H1 (cell line): Measurements from ENCODE around the gene GCK. TPM values are rescaled to one million over a fixed set of nuclear protein-coding genes. Genes with fewer than 3 reads are reported as not detected.

Experiments
- CTCF ChIA-PET: fragments of 300-600 bp; sonication (Branson Sonifier 250); formaldehyde crosslinking; loops from one replicate; lab custom pipeline; 2021; ENCODE audit not compliant: partially characterized antibody; lab: Charles Lee
- POLR2A ChIA-PET: fragments of 300-600 bp; sonication (Branson Sonifier 250); formaldehyde crosslinking; loops from one replicate; lab custom pipeline; 2021; ENCODE audit warnings: inconsistent platforms; ENCODE audit not compliant: partially characterized antibody; lab: Charles Lee
- DNase-seq, 2 experiments: peaks; one replicate each; pipeline versions ENCODE4 v3.0.0 to v3.0.0-alpha.2; 2010 to 2022; ENCODE audit warnings: low spot score in 2 of 2, low read depth in 1 of 2, mixed read lengths in 1 of 2
- FAIRE-seq: peaks from 2 replicates; lab custom pipeline; 2011; peaks lifted over from hg19 to GRCh38; lab: Jason Lieb, UNC
- H2AFZ ChIP-seq: 2 replicates; pipeline ENCODE4 v1.8.1; 2012; ENCODE audit warnings: low read length, inconsistent platforms
- H2AK5ac ChIP-seq: 2 replicates; pipeline ENCODE4 v1.6.1; 2013; ENCODE audit warnings: low read depth, low read length
- H2BK120ac ChIP-seq: replicated peaks from 2 replicates; pipeline ENCODE3; 2013; ENCODE audit warnings: low read depth, low read length, inconsistent platforms
- H2BK12ac ChIP-seq: 2 replicates; pipeline ENCODE4 v1.6.1; 2013; ENCODE audit warnings: low read depth, low read length
- H2BK15ac ChIP-seq: 2 replicates; pipeline ENCODE4 v1.6.1; 2013; ENCODE audit warnings: low read length
- H2BK20ac ChIP-seq: 2 replicates; pipeline ENCODE4 v1.6.1; 2013; ENCODE audit warnings: low read length
- H2BK5ac ChIP-seq: 2 replicates; pipeline ENCODE4 v1.6.1; 2013; ENCODE audit warnings: low read depth, low read length
- H3K14ac ChIP-seq: 2 replicates; pipeline ENCODE4 v1.6.1; 2013; ENCODE audit warnings: inconsistent platforms; ENCODE audit not compliant: insufficient read length
- H3K18ac ChIP-seq: 2 replicates; pipeline ENCODE4 v1.6.1; 2013; ENCODE audit warnings: low read length; ENCODE audit errors: extremely low read depth
- H3K23ac ChIP-seq: 2 replicates; pipeline ENCODE4 v1.6.1; 2013; ENCODE audit warnings: inconsistent platforms; ENCODE audit not compliant: insufficient read length
- H3K23me2 ChIP-seq: 2 replicates; pipeline ENCODE4 v1.6.1; 2013; ENCODE audit warnings: low read depth, low read length
- H3K27ac ChIP-seq: 2 replicates; pipeline ENCODE4 v1.6.1; 2011; ENCODE audit warnings: low read depth, low read length, inconsistent platforms
- H3K27me3 ChIP-seq, 4 experiments: replicated peaks in 1 of 4; 1 replicate in 1 of 4; 2 replicates in 3 of 4; pipeline versions ENCODE4 v1.6.1 to v1.8.1; 2011 to 2013; ENCODE audit warnings: low read length in 3 of 4, mild to moderate bottlenecking in 3 of 4, inconsistent platforms in 2 of 4, mixed read lengths in 2 of 4, moderate library complexity in 1 of 4; ENCODE audit not compliant: control insufficient read depth in 3 of 4, insufficient read depth in 3 of 4; ENCODE audit errors: extremely low read depth in 1 of 4
- H3K36me3 ChIP-seq, 4 experiments: 2 replicates each; pipeline versions ENCODE4 v1.6.1 to v1.8.1; 2011 to 2013; ENCODE audit warnings: mild to moderate bottlenecking in 4 of 4, low read length in 3 of 4, moderate library complexity in 2 of 4, control low read depth in 1 of 4, inconsistent platforms in 1 of 4; ENCODE audit not compliant: insufficient read depth in 4 of 4, control insufficient read depth in 2 of 4
- H3K4ac ChIP-seq: replicated peaks from 2 replicates; pipeline ENCODE3; 2013; ENCODE audit warnings: low read length, low read depth, mixed read lengths, inconsistent platforms; ENCODE audit not compliant: insufficient read length
- H3K4me1 ChIP-seq, 4 experiments: replicated peaks in 1 of 4; 1 replicate in 1 of 4; 2 replicates in 3 of 4; pipeline versions ENCODE4 v1.6.1 to v1.8.1; 2011 to 2013; ENCODE audit warnings: low read length in 3 of 4, inconsistent platforms in 2 of 4, mixed read lengths in 1 of 4; ENCODE audit not compliant: insufficient read depth in 4 of 4, control insufficient read depth in 3 of 4
- H3K4me2 ChIP-seq, 2 experiments: 2 replicates each; pipeline versions ENCODE4 v1.6.1 to v1.8.1; 2011 to 2013; ENCODE audit warnings: low read depth in 2 of 2, low read length in 2 of 2, control low read depth in 1 of 2, inconsistent platforms in 1 of 2, mild to moderate bottlenecking in 1 of 2; ENCODE audit not compliant: insufficient read depth in 1 of 2
- H3K4me3 ChIP-seq, 4 experiments: fragments of 200-600, 300-600 bp in 1 of 4; sonication (generic), shearing (Covaris generic), sonication (Bioruptor Twin) in 1 of 4; 2 replicates each; pipeline versions ENCODE4 v1.5.1 to v1.8.1; 2011 to 2016; ENCODE audit warnings: low read length in 4 of 4, low read depth in 3 of 4, control low read depth in 2 of 4, inconsistent platforms in 2 of 4, mild to moderate bottlenecking in 2 of 4, mixed read lengths in 1 of 4, moderate library complexity in 1 of 4; ENCODE audit not compliant: insufficient read depth in 2 of 4; ENCODE audit errors: extremely low read depth in 1 of 4
- H3K56ac ChIP-seq: replicated peaks from 2 replicates; pipeline ENCODE3; 2013; ENCODE audit warnings: low read depth, mild to moderate bottlenecking, mixed read lengths, low read length, inconsistent platforms; ENCODE audit not compliant: insufficient read length
- H3K79me1 ChIP-seq: 2 replicates; pipeline ENCODE4 v1.6.1; 2013; ENCODE audit warnings: low read depth, low read length, control low read depth
- H3K79me2 ChIP-seq, 2 experiments: 2 replicates each; pipeline versions ENCODE4 v1.6.1 to v1.8.1; 2012 to 2013; ENCODE audit warnings: low read length in 2 of 2, mild to moderate bottlenecking in 2 of 2, inconsistent platforms in 1 of 2; ENCODE audit not compliant: insufficient read depth in 2 of 2, control insufficient read depth in 1 of 2
- H3K9ac ChIP-seq, 4 experiments: replicated peaks in 1 of 4; 1 replicate in 1 of 4; 2 replicates in 3 of 4; pipeline versions ENCODE4 v1.6.1 to v1.8.1; 2011 to 2013; ENCODE audit warnings: low read depth in 3 of 4, low read length in 3 of 4, control low read depth in 2 of 4, mild to moderate bottlenecking in 2 of 4, moderate library complexity in 2 of 4, inconsistent platforms in 1 of 4; ENCODE audit errors: extremely low read depth in 1 of 4
- H3K9me3 ChIP-seq, 2 experiments: 2 replicates each; pipeline versions ENCODE4 v1.6.1 to v1.8.1; 2012 to 2013; ENCODE audit warnings: mild to moderate bottlenecking in 2 of 2, moderate library complexity in 2 of 2, control low read depth in 1 of 2, inconsistent platforms in 1 of 2, low read depth in 1 of 2, low read length in 1 of 2, mixed read lengths in 1 of 2; ENCODE audit not compliant: insufficient read depth in 2 of 2
- H4K20me1 ChIP-seq, 2 experiments: replicated peaks in 1 of 2; 2 replicates each; pipeline versions ENCODE3 to v1.8.1; 2011 to 2013; ENCODE audit warnings: inconsistent platforms in 2 of 2, low read length in 2 of 2, mild to moderate bottlenecking in 1 of 2; ENCODE audit not compliant: insufficient read depth in 2 of 2, control insufficient read depth in 1 of 2
- H4K5ac ChIP-seq: 2 replicates; pipeline ENCODE4 v1.6.1; 2013; ENCODE audit warnings: low read length, low read depth, mixed read lengths, inconsistent platforms; ENCODE audit not compliant: insufficient read length
- H4K8ac ChIP-seq: 2 replicates; pipeline ENCODE4 v1.8.0; 2013; ENCODE audit warnings: mild to moderate bottlenecking, moderate library complexity, low read length, inconsistent platforms; ENCODE audit not compliant: insufficient read depth; ENCODE audit errors: extremely low read depth
- H4K91ac ChIP-seq: replicated peaks from 2 replicates; pipeline ENCODE3; 2013; ENCODE audit warnings: low read length, mixed read lengths, inconsistent platforms; ENCODE audit not compliant: insufficient read length
- CBX5 ChIP-seq: fragments of 300-800, 300-1000 bp; sonication (generic); IDR thresholded peaks from 2 replicates; pipeline ENCODE4 v1.7.1; 2016; ENCODE audit warnings: antibody characterized with exemption, low read length, low read depth
- CEBPB ChIP-seq: IDR thresholded peaks from 2 replicates; pipeline ENCODE4 v1.6.1; 2012; ENCODE audit warnings: low read depth, low read length
- CHD1 ChIP-seq: IDR thresholded peaks from 2 replicates; pipeline ENCODE4 v1.6.1; 2012; ENCODE audit warnings: low read depth, low read length, improper control_type of control experiment
- CREB1 ChIP-seq: IDR thresholded peaks from 2 replicates; pipeline ENCODE4 v1.6.1; 2012; ENCODE audit warnings: inconsistent platforms
- E2F6 ChIP-seq: IDR thresholded peaks from 2 replicates; pipeline ENCODE4 v1.6.1; 2012; ENCODE audit warnings: inconsistent platforms
- POLR2A ChIP-seq, 2 experiments: IDR thresholded peaks; 1 replicate in 1 of 2; 2 replicates in 1 of 2; pipeline ENCODE4 v1.6.1; 2011; ENCODE audit warnings: low read depth in 2 of 2, low read length in 2 of 2, mild to moderate bottlenecking in 2 of 2; ENCODE audit errors: control extremely low read depth in 1 of 2
- POLR2AphosphoS5 ChIP-seq: IDR thresholded peaks from 2 replicates; pipeline ENCODE4 v1.6.1; 2011; ENCODE audit warnings: low read depth, low read length
- WGBS, 2 experiments: shearing (Covaris generic) in 1 of 2; methylation state at CpG; one replicate each; pipeline versions ENCODE4 v1.1.6 to v1.1.7; 2013 to 2015; ENCODE audit warnings: low lambda C conversion rate in 2 of 2, mixed read lengths in 2 of 2, inconsistent platforms in 1 of 2, low coverage in 1 of 2, missing lambda C conversion rate in 1 of 2; ENCODE audit not compliant: insufficient replicate concordance in 2 of 2, insufficient coverage in 1 of 2, insufficient read length in 1 of 2; ENCODE audit errors: extremely low coverage in 1 of 2, missing lambda C conversion rate in 1 of 2; 5-methylcytosine and 5-hydroxymethylcytosine counted together
- polyA plus RNA-seq, 7 experiments: library from polyadenylated mRNA; depleted of rRNA in 3 of 7; stranded (reverse) in 5 of 7; unstranded in 2 of 7; fragments of >200 nt in 5 of 7; fragments of 200-250 nt in 2 of 7; gene quantifications; 1 replicate in 5 of 7; 2 replicates in 1 of 7; 4 replicates in 1 of 7; pipeline versions ENCODE4 v1.2.1 to v1.2.3, GENCODE V29; 2011 to 2013; ENCODE audit warnings: missing spikeins in 2 of 7, mixed read lengths in 2 of 7
- total RNA-seq: library from RNA; stranded (reverse); fragmentation: NEBNext Ultra II Directional; extraction: Animal tissue kit (Norgen Biotek cat#: 25700); gene quantifications from 2 replicates; pipeline ENCODE4 v1.2.1, GENCODE V29; 2021

The GCK gene
- total and polyA plus RNA-seq, 2 of the 8 experiments (the other 6 are each of a cell fraction or from before 2014, with no cell fraction given) = 2.4 to 4.9 TPM

- Histone ChIP-seq H3K14ac (no peak overlapping the region), H2AFZ (no peak overlapping the region), H2BK12ac (no peak overlapping the region), H3K79me2 (peaks cover 0 to 4% of the 10 kb centered on the region in 2 experiments; a peak in 2 of 4 replicates), H3K4me1 (peaks cover 0 to 2% (median 0%) of the 10 kb centered on the region in 4 experiments; a peak in 1 of 7 replicates), H4K5ac (no peak overlapping the region), H3K56ac (no peak overlapping the region), H2AK5ac (no peak overlapping the region), H4K20me1 (peaks cover 6 to 15% of the 10 kb centered on the region in 2 experiments), H3K27ac (no peak overlapping the region), H3K9ac (no peak overlapping the region; a peak in 1 of 7 replicates), H3K4me3 (no peak overlapping the region), H3K27me3 (no peaks in the 10 kb centered on the region), H3K4me2 (no peak overlapping the region), H3K18ac (no peak overlapping the region), H4K91ac (no peak overlapping the region), H3K79me1 (peaks cover 6% of the 10 kb centered on the region), H3K9me3 (no peaks in the 10 kb centered on the region), H3K36me3 (peaks cover 19 to 64% (median 37%) of the 10 kb centered on the region in 4 experiments; a peak in 7 of 8 replicates), H3K4ac (no peak overlapping the region), H3K23ac (no peak overlapping the region), H3K23me2 (no peaks in the 10 kb centered on the region), H2BK120ac (no peak overlapping the region), H4K8ac (no peak overlapping the region), H2BK5ac (no peak overlapping the region; the same call in 1 of the 2 replicates), H2BK15ac (no peak overlapping the region), H2BK20ac (no peak overlapping the region)
- FAIRE-seq (no peak), DNase-seq (no peak)
- WGBS, 2 experiments = 83% methylated on average over 17 of the region's 17 CpGs; no CpG with 5 or more reads in 1 of the 2 experiments
- TF ChIP-seq CREB1 = no peak
- TF ChIP-seq CBX5 = no peak
- no peak for TF ChIP-seq POLR2A (IDR thresholded peaks at IDR 0.05; ENCODE audit: control extremely low read depth in 1 of 2, low read depth in 2 of 2, low read length in 2 of 2)
- no peak for TF ChIP-seq CEBPB
- TF ChIP-seq POLR2AphosphoS5 = no peak
- no peak for TF ChIP-seq CHD1
- no peak for TF ChIP-seq E2F6
- ChIA-PET POLR2A (interaction anchor here (1.5 to 3.4 kb wide), 6 partner anchors 8 to 18 kb away, joined by 3 to 13 read pairs (median 6); partner anchors contain the start of gene AEBP1), CTCF (interaction anchor here (0.8 to 1.7 kb wide), 5 partner anchors 8 to 81 kb away, joined by 3 to 5 read pairs (median 3); no protein-coding TSS in a partner anchor)
These were observed 73.0 kb downstream of the GCK start for GRCh38 chr7:44116087-44116788.
